Measurements from ENCODE around the gene FAM20C.

The FAM20C gene

GRCh38 chr7:170551-171363, 21.6 kb upstream of the FAM20C start:
- no peak for TF ChIP-seq ZFX (IDR thresholded peaks at IDR 0.05; ENCODE audit: borderline replicate concordance)
- TF ChIP-seq CTCF (IDR thresholded peaks at IDR 0.05): no peak
- no peak overlapping the region for H3K27ac ChIP-seq

- no peak for TF ChIP-seq ZFX (IDR thresholded peaks at IDR 0.05; ENCODE audit: borderline replicate concordance)
- H3K27ac ChIP-seq: no peak overlapping the region
Observed at GRCh38 chr7:171364-171904, 20.9 kb upstream of the FAM20C start.

- no peak overlapping the region for H3K27ac ChIP-seq
- TF ChIP-seq ZFX (IDR thresholded peaks at IDR 0.05; ENCODE audit: borderline replicate concordance): no peak
- TF ChIP-seq CTCF (IDR thresholded peaks at IDR 0.05): no peak
Observed at GRCh38 chr7:171912-172515, 20.4 kb upstream of the FAM20C start.

GRCh38 chr7:173209-173918, 19.0 kb upstream of the FAM20C start:
- TF ChIP-seq CTCF (IDR thresholded peaks at IDR 0.05) (no peak), ZFX (IDR thresholded peaks at IDR 0.05; ENCODE audit: borderline replicate concordance) (no peak)
- no peak overlapping the region for H3K27ac ChIP-seq

- no peak overlapping the region for H3K27ac ChIP-seq
- TF ChIP-seq ZFX (IDR thresholded peaks at IDR 0.05; ENCODE audit: borderline replicate concordance) (no peak), CTCF (IDR thresholded peaks at IDR 0.05) (no peak)
Observed at GRCh38 chr7:174716-175115, 17.7 kb upstream of the FAM20C start.

- H3K27ac ChIP-seq: no peak overlapping the region
- TF ChIP-seq ZFX (IDR thresholded peaks at IDR 0.05; ENCODE audit: borderline replicate concordance): no peak
- TF ChIP-seq CTCF (IDR thresholded peaks at IDR 0.05): no peak
Observed at GRCh38 chr7:175955-176354, 16.4 kb upstream of the FAM20C start.

GRCh38 chr7:176381-176780, 16.0 kb upstream of the FAM20C start:
- no peak overlapping the region for H3K27ac ChIP-seq
- no peak for TF ChIP-seq ZFX (IDR thresholded peaks at IDR 0.05; ENCODE audit: borderline replicate concordance)
- TF ChIP-seq CTCF (IDR thresholded peaks at IDR 0.05): no peak

All from 22Rv1 (cell line).